GM21717 (cell line): ENCODE results near the gene LIMD2.

Experiments
- ATAC-seq: cut with Tn5 transposase; IDR thresholded peaks from one replicate; pipeline ENCODE4 v1.9.1; 2021; ENCODE audit warnings: mild to moderate bottlenecking, moderate library complexity; ENCODE audit not compliant: unreplicated experiment

The LIMD2 gene

DNA sequence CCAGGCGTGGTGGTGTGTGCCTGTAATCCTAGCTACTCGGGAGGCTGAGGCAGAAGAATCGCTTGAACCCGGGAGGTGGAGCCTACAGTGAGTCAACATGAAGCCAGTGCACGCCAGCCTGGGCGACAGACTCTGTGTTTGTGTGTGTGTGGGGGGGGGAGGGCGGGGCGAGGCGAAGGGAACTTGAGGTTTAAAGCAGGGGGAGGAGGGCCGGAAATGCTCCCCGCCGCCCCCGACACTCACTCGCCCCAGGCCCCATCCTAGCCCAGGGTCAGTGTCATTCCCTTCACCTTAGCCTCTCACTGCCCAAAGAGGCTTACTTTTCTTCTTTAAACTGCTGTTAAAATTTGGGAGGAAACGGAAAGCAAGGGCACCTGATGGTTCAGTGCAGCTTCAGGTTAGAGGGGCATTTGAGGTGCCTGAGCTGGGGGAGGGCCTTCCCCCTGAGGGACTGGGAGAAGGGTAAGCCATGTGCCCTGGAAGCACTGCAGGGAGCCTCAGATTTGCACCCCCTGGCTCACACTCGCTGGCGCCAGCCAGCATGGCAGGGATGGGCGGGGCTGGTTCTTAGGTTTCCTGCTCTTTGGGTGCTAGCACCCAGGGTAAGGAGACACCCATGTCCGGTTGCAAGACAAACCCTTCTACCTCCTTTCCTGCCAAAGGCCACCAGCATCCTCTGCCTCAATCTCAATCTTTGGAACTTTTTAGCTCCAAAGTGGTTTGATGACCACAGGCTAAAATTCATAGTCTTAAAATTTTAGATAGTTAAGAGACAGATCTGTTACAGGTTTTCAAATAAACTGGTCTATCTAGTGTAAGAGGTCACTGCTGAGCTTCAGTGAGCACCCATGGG lies 2.2 kb upstream of the LIMD2 start:
- ATAC-seq, result no peak

DNA sequence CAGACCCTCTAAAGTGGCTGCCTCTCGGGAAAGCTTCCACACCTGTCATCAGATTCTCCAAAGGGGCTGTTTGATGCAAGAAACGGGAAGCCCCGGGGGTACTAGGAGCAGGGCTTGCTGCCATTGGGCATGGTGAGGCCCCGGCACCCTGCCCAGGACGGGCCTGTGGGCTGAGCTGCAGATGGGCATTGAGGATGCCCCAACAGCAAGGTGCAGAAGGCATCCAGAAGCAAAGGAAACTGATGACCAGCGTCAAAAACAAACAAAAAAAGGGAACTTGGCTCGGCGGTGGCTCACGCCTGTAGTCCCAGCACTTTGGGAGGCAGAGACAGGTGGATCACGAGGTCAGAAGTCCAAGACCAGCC lies 1.5 kb upstream of the LIMD2 start:
- ATAC-seq, result no peak

DNA sequence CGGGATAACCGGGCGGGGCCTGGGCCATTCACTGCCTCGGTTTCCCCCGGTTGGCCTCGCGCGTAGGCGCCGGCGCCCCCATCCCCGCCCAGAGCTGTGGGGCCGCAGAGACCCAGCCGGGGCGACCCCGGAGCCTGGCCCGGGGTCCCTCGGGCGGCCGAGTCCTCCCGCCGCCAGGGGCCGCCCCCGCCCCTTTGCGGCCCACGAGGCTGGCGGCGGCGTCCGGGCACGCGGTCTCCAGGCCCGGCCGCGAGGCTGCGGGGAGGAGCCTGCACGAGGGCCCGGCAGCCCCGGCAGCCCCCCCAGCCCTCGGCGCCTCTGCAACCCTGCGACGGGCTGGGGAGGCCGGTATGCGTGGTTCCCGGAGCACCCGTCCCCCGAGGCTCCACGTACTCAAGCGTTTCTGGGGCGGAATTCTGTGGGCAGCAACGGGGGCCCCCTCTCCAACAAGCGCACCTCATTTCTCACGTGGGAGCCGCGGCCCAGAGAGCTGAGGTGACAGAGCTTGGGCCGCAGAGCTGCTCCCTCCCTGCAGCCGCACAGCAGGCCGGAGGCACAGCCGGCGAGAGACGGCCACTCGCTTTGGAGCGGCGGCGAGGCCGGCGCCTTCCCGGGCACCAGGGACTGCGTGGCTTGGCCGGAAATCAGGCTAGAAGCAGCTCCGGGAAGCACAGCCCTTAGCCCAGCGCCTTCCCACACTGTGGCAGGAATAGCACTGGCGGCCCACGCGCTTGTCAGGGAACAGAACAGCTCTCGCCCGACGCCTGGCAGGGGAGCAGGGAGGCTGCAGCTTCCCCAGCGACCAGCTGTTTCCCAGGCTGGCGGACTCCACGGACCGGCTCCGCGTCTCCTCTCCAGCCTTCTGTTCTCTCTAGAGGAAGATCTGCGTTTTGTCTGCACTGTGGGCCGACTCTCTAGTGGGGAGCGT lies 867 bp upstream of the LIMD2 start:
- ATAC-seq, result no peak

DNA sequence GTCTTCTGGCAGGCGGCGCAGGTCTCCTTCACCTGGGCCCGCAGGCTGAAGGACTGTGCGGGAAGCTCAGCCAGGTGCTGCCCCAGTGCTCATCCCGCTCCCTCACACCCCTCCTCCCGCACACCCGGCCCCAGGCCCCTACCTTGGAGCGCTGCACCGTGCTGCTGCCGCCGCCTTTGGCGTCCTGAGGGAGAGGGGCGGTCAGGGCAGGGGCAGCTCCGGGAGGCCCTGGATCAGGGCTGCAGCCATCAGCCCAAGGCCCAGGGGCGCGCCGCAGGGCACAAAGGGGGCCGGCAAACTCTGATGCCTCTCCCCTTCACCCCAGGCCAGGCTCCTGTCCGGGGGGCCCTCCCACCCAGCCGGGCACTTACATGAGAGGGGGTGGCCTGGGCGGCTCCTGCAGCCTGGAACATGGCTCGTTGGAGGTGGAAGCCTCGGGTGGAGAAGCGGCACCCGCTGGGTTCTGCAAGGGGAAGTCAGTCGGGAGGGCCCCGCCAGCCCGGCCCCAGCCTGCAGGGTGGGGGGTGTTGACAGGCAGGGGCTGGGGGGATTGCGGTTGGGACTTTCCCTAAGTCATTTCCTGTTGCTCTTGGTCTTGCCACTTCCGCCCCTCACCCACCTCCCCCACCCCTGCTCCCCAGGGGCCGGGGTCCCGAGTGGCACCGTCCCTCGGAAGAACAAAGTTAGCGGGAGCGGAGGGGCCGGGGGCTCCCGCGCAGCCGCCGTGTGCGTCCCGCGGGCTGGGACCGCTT lies 863 bp downstream of the LIMD2 start:
- ATAC-seq, result no peak

DNA sequence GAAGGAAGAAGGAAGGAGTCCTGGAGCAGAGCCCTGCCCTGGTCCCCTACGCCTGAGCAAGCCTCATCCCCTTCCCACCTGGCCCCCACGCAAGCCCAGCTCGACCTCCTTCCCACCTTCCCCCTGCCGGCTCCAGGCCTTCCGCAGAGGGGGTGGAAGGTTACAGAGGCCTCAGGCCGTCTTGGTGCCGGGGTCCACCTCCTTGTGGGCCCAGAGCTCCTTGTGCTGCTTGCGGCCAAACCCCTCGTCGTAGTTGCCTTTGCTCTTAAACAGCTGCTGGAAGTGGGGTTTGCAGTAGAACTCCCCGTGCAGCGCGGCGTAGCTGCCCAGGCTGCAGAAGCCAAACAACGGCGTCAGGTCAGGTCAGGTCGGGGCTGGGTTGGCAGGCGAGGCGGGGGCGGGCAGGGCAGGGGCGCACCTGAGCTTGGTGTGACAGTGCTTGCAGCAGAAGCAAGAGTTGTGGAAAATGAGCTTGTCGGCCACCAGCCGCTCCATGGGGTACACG lies 1.5 kb downstream of the LIMD2 start:
- ATAC-seq, result no peak

DNA sequence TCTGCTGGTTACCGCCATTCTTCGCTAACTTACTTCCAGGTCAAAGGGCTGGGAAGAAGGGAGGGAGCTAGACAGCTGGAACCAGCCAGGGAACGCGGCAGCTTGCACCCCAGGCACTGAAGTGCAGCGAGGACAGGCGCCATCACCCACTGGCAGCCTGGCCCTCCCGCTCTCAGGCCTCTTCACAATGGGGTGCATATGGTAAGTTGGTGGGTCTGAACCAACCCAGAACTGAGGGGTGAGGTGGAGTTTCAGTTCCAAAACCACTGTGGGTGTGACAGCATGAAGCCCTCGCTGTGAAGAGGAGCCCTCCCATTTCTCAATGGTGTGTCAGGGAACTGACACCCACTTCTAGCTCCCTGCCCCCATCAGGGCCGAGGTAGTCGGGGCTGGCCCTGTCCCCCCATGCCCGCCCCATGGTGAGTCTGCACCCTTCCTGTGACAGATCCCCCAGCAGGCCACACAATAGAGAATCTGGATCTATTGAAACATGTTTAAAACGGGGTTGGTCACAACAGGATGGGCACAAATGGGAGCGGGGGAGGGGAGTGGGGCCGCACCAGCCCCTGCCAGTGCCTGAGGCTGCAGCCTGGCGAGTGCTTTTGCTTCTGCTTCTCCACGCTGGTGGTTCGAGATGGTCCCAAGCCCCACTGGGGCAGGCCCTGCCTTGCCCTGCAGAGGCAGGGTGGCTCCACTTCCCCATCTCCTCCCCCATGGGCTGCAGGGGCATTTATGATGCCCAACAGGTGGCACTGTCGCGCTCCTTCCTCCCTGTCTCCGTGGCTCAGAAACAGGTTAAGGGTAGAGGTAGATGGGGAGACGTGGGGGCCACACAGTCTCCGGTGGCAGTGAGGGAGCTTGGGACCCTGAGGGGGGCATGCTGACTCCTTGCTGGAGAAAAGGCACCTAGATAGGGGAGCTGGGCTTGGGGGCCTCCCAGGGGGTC lies 2.3 kb downstream of the LIMD2 start:
- peak; percentile 34 for ATAC-seq

DNA sequence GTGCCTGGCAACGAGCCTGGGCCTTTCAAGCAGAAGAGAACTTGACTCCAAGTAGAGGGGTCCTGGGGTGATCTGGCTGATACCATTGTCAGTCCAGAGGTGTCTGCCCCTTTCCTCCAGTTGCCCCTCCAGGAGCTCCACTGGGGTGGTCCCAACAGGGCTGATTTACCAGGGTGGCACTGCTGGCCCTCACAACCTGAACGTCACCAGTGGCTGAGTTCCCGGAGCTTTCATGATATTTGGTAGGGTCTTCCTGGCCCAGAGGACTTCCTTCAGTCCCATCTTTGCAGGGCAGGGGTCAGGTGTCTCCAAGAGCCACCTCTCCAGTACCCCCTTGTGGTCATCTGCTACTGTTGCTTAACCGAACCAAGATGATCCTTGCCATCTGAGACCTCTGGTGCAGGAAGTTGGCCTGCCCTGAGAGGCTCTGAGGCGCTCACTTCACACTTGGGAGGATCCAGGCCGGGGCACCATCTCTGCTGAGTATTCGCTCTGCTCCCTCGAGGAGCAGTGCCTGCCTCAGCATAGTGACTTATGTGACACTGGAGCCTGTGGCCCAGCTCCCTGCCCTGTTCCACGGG lies 3.5 kb downstream of the LIMD2 start:
- no peak for ATAC-seq

DNA sequence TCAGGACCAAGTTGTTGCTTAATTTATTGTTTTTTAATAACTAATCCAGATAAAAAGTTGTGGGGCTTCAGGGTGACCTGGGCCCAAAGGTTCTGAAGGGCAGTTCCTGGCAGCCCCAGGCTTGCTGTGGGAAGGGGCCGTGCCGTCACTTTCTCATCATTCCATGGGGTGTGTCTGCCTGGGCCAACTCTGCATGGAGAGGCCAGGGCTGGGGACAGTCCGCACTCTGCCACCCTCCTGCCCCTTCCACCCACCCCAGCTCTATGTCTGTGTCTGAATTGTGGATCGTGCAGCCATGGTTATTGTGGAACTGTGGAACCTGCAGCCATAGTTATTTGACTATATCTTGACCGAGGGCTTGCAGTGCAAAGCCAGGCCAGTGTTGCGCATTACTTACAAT lies 4.0 kb downstream of the LIMD2 start:
- no peak for ATAC-seq

DNA sequence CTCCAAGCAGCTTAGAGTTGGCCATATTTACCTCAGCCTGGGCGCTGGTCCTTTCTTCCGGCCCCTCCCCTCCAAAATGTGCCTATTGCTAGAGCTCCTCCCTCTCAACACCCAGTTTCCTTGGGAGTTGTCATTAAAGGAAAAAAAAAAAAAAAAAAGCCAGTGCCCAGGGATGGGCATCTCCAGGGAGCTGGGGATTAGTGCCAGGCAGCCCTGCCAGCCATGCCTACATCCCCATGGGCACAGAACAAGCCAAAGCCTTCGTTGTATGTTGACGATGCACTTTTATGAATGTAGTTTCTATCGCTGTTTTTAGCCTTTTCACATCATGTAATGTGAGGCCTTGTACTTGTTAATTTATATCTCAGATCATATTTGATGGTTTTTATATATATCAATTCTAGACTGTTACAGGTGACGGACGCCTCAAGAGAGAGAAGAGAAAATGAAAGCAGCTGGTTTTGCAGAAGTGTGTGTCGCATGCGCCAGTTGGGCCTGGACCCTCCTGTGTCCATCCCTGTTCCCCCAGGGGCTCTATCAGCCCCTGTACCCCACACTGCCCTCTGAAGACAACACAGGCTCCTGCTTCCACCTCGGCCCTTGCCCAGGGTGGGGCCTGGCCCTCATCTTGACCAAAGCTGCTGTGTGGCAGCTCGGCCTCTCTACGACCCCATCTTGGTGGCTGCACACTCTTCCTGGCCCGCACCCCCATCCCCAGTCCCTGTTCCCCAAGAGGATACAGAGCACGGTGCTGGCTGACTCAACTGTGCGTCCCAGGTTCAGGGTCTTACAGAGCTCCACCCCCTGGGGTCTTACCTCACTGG lies 4.8 kb downstream of the LIMD2 start:
- ATAC-seq, result no peak

DNA sequence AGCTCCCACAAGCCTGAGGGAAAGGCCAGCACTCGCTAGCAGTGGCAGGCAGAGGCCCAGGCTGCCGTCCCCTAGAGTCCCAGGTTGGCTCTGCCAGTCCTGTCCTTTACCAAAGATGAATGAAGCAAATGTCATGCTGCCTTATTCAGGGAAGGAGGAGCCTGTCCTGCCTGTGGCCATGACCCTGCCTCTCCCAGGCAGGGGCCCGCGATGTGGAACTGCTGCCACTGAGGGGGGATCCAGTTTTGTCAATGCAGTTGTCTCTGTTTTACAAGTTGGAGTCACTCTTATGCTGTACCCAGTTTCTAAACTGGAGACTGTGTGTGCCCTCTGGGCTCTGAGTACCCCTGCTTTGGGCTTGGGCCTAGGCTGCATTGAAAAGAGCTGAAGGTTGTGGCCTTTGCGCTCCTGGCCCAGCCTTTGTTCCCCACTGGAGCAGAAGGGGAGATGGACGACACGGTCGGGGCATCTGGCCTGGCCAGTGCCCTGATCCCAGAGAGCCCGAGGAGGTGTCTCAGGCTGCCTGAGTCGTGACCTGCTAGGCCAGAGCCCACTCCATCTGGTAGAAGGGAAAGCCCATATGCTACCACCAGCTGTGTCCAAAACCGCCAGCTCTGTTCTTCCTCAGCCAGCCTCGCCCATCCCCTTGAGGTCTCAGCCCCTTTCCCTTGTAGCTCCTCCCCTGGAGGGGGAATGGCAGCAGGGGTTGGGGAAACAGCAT lies 5.5 kb downstream of the LIMD2 start:
- ATAC-seq, result no peak

DNA sequence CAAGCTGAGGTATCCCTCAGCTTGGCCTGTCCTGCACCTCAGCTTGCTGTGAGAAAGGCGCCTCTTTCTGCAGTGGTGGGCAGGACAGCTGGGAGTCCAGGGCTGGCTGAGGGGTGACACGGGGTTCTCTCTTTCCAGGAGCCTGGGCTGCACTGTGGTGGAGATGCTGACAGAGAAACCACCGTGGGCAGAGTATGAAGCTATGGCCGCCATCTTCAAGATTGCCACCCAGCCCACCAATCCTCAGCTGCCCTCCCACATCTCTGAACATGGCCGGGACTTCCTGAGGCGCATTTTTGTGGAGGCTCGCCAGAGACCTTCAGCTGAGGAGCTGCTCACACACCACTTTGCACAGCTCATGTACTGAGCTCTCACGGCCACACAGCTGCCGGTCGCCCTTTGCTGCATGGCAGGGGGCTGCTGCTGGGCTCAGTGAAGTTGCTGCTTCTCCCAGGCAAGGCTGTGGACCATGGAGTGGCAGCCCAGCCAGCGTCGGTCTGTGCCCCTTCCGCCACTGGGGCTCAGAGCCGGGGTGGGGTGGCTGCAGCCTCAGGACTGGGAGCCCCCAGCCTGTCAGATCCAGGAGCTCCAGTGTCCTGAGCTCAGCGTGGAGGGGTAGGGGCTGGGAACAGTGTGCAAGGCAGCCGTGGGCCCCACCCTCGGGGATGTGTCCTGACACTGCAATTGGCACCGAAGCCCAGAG lies 6.4 kb downstream of the LIMD2 start:
- ATAC-seq, result no peak

DNA sequence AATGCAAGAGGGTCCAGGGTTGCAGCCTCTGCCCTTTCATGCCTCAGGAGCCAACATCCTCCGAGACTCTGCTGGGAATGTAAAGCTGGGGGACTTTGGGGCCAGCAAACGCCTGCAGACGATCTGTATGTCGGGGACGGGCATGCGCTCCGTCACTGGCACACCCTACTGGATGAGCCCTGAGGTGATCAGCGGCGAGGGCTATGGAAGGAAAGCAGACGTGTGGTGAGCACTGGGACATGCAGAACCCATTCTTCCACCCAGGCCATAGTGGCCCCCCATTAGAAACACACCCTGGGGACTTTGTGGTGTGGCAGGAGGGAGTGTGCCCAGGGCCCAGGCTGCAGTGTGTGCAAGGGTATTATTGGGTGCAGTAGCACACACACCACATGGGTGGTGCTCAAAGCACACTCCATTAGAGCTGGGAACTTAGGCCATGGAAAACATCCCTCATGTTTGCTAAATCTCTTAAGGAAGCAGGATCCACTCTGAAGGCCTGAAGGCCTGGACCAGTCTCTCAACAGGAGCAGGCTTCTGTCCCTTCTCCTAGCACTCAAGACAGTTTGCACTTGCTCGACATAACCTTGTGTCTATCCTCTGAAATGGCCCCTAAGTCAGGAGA lies 7.6 kb downstream of the LIMD2 start:
- ATAC-seq, result no peak

DNA sequence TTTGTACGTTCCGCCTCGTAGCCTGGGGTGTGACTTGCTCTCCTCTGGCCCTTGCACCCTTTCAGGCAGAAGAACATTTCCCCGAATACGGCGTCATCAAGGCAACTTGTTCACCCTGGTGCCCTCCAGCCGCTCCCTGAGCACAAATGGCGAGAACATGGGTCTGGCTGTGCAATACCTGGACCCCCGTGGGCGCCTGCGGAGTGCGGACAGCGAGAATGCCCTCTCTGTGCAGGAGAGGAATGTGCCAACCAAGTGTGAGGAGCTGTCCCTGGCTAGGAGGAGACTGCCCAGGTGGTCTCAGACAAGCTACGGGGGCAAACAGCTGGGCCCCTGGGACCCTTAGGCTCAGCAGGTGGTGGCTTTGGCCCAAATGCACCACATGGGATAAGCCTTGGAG lies 10.4 kb downstream of the LIMD2 start:
- ATAC-seq, result no peak

DNA sequence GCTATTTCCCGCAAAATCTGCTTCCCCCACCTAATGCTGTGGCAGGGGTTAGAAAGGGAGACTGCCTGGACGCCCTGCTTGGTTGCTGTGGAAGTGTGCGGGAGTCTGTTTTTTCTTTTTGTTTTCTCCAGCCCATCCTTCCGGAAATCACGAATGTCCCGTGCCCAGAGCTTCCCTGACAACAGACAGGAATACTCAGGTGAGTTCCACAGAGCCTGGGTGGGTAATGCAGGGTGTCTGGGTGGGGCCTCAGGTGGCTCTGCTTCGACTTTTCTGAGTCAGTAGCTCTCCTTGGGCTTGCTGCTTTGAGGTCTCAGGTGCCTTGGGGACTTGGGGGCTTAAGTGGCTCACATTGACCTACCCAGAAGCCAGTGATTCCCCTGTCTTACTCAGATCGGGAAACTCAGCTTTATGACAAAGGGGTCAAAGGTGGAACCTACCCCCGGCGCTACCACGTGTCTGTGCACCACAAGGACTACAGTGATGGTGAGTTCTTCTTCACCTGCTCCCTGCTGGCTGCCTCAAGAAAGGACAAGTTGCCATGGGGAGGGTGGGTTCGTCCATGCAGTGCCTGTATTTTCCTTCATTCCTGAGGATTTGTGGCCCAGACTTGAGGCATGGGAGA lies 11.4 kb downstream of the LIMD2 start:
- ATAC-seq, result no peak

DNA sequence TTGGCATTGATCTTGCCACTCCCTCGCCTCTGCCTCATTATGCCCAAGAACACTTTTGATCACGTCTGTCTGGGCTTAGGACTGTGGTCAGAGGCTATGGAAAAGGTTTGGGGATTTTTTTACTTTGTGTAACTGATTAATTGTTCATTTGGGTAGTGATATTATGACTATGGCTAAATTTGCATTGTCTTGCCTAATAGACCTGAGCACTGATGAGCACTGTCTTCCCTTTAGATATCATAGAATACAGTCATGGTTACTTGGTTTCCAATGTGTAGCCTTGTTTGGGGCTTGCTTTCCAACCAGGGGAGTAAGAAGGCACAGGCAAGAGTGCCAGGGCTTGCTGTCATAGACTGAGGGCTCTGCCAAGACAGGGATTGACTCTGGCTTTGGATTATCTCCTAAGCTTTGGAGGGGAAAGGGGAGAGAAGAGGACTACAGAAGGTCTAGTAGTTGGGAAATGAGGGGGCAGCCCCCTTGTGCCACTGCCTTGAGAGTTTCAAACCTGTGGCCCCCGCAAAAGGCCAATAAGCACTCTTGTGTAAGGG lies 13.7 kb downstream of the LIMD2 start:
- ATAC-seq, result no peak

DNA sequence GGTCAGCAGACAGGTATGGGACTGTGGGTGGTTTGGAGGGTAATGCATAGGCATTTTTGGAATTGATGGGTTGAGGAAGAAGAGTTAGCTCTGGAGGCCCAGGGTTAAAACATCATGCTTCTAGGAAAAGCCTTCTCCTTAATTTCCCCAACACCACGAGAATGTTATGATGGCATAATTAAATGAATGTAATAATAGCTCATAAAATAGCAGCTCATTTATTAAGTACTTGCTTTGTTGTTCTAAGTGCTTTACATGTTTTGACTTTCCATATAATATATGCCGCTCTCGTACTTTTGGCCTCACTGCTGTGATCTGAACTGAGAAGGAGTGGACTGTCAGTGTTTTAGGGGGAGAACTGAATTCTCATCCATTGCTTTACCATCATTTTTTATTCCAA lies 14.3 kb downstream of the LIMD2 start:
- ATAC-seq, result no peak
